Fibroblast of skin of abdomen (primary cell): ENCODE results near the gene PER2. TPM values are rescaled to one million over a fixed set of nuclear protein-coding genes. Genes with fewer than 3 reads are reported as not detected.
"Not testable (repeated sequence)": the region's sequence is repeated elsewhere in the genome, so short reads cannot be mapped to it uniquely, and the experiment has no call there.

Source experiments
- DNase-seq: peaks from one replicate; pipeline ENCODE4 v3.0.0-alpha.2; 2013
- polyA plus RNA-seq, 2 experiments: library from polyadenylated mRNA; unstranded; fragments of 120-200 nt; gene quantifications; one replicate each; pipeline ENCODE4 v1.2.1, GENCODE V29; 2013; ENCODE audit not compliant: insufficient read length in 2 of 2

Gene PER2
- polyA plus RNA-seq (2013, experiment 1 of 2; ENCODE audit: insufficient read length), result 3.6 TPM
- 3.9 TPM for polyA plus RNA-seq (2013, experiment 2 of 2; ENCODE audit: insufficient read length)

- DNase-seq, result peak; percentile 74
These were observed at the start of gene PER2 for GRCh38 chr2:238287737-238288649. Gene PER2, minus strand, starts transcription at chr2:238288610. Its CDS starts 10,674 bp downstream, at chr2:238277936.

GRCh38 chr2:238337846-238338245 is 49.4 kb upstream of the PER2 start:
- no peak for DNase-seq

GRCh38 chr2:238336793-238337444 is 48.5 kb upstream of the PER2 start:
- DNase-seq, result no peak

- DNase-seq, result no peak
These were observed 47.7 kb upstream of the PER2 start for GRCh38 chr2:238336151-238336550.

GRCh38 chr2:238335591-238335990 is 47.2 kb upstream of the PER2 start:
- not testable (repeated sequence) for DNase-seq

GRCh38 chr2:238334885-238335284 is 46.5 kb upstream of the PER2 start:
- DNase-seq, result no peak

GRCh38 chr2:238331916-238332315 is 43.5 kb upstream of the PER2 start:
- no peak for DNase-seq

- DNase-seq, result no peak
These were observed 42.0 kb upstream of the PER2 start for GRCh38 chr2:238330391-238330790.

GRCh38 chr2:238327751-238328150 is 39.3 kb upstream of the PER2 start:
- DNase-seq, result no peak

GRCh38 chr2:238326801-238327365 is 38.5 kb upstream of the PER2 start:
- DNase-seq, result no peak

GRCh38 chr2:238325694-238326093 is 37.3 kb upstream of the PER2 start:
- DNase-seq, result no peak

- DNase-seq, result not testable (repeated sequence)
These were observed 35.8 kb upstream of the PER2 start for GRCh38 chr2:238324248-238324647.

- DNase-seq, result no peak
These were observed 33.6 kb upstream of the PER2 start for GRCh38 chr2:238322001-238322411.

- no peak for DNase-seq
These were observed 33.1 kb upstream of the PER2 start for GRCh38 chr2:238321467-238321866.

- DNase-seq, result peak; percentile 11
These were observed 32.4 kb upstream of the PER2 start for GRCh38 chr2:238320648-238321281.

GRCh38 chr2:238320246-238320647 is 31.8 kb upstream of the PER2 start, which contains the start of gene TRAF3IP1:
Gene TRAF3IP1, plus strand, starts transcription at chr2:238320518. Its CDS starts 145 bp downstream, at chr2:238320663.
- peak; percentile 90 for DNase-seq

- DNase-seq, result no peak
These were observed 26.7 kb upstream of the PER2 start for GRCh38 chr2:238315031-238315595.

- no peak for DNase-seq
These were observed 26.2 kb upstream of the PER2 start for GRCh38 chr2:238314576-238314975.

- no peak for DNase-seq
These were observed 25.6 kb upstream of the PER2 start for GRCh38 chr2:238313991-238314350.

- no peak for DNase-seq
These were observed 25.0 kb upstream of the PER2 start for GRCh38 chr2:238313289-238313990.

- DNase-seq, result not testable (repeated sequence)
These were observed 22.3 kb upstream of the PER2 start for GRCh38 chr2:238310721-238311120.

- no peak for DNase-seq
These were observed 19.8 kb upstream of the PER2 start for GRCh38 chr2:238308177-238308576.
